ENCODE data around the gene ATOX1.

The ATOX1 gene

DNA sequence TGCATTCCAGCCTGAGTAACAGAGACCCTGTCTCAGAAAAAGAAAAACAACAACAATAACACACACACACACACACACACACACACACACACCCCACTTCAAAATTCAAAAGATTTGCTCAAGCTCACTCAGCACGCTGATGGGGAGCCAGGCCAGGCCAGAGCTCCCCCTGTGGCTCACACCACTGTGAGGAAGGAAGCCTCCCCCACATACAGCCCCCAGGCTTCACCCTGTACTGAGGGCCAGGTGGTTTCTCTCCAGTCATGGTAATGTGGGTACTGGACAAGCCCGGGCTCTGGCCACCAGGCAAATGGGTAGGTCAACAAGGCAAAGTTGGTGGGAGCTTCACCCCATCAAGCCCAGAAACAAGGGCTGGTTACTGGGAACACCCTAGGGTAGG is 19.0 kb downstream of the ATOX1 start:
- TF ChIP-seq, protein P1, sequence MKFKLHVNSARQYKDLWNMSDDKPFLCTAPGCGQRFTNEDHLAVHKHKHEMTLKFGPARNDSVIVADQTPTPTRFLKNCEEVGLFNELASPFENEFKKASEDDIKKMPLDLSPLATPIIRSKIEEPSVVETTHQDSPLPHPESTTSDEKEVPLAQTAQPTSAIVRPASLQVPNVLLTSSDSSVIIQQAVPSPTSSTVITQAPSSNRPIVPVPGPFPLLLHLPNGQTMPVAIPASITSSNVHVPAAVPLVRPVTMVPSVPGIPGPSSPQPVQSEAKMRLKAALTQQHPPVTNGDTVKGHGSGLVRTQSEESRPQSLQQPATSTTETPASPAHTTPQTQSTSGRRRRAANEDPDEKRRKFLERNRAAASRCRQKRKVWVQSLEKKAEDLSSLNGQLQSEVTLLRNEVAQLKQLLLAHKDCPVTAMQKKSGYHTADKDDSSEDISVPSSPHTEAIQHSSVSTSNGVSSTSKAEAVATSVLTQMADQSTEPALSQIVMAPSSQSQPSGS (tag by site-specific recombination; IDR thresholded peaks at IDR 0.05; ENCODE audit: low read depth): no peak
- TF ChIP-seq ZSCAN16 (tag by site-specific recombination; IDR thresholded peaks at IDR 0.05): no peak
- TF ChIP-seq, protein P2, sequence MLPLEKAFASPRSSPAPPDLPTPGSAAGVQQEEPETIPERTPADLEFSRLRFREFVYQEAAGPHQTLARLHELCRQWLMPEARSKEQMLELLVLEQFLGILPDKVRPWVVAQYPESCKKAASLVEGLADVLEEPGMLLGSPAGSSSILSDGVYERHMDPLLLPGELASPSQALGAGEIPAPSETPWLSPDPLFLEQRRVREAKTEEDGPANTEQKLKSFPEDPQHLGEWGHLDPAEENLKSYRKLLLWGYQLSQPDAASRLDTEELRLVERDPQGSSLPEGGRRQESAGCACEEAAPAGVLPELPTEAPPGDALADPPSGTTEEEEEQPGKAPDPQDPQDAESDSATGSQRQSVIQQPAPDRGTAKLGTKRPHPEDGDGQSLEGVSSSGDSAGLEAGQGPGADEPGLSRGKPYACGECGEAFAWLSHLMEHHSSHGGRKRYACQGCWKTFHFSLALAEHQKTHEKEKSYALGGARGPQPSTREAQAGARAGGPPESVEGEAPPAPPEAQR (tag by site-specific recombination; IDR thresholded peaks at IDR 0.05): no peak
- TF ChIP-seq ZNF211 (tag by site-specific recombination; IDR thresholded peaks at IDR 0.05; ENCODE audit: low read depth): no peak
- TF ChIP-seq ZNF138 (tag by site-specific recombination; IDR thresholded peaks at IDR 0.05; ENCODE audit: borderline replicate concordance): no peak
- no peak for TF ChIP-seq BCL11A (tag by site-specific recombination; IDR thresholded peaks at IDR 0.05; ENCODE audit: low read depth)
- no peak for TF ChIP-seq ZNF24 (tag by site-specific recombination; IDR thresholded peaks at IDR 0.05)
- TF ChIP-seq, protein P3, sequence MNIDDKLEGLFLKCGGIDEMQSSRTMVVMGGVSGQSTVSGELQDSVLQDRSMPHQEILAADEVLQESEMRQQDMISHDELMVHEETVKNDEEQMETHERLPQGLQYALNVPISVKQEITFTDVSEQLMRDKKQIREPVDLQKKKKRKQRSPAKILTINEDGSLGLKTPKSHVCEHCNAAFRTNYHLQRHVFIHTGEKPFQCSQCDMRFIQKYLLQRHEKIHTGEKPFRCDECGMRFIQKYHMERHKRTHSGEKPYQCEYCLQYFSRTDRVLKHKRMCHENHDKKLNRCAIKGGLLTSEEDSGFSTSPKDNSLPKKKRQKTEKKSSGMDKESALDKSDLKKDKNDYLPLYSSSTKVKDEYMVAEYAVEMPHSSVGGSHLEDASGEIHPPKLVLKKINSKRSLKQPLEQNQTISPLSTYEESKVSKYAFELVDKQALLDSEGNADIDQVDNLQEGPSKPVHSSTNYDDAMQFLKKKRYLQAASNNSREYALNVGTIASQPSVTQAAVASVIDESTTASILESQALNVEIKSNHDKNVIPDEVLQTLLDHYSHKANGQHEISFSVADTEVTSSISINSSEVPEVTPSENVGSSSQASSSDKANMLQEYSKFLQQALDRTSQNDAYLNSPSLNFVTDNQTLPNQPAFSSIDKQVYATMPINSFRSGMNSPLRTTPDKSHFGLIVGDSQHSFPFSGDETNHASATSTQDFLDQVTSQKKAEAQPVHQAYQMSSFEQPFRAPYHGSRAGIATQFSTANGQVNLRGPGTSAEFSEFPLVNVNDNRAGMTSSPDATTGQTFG (tag by site-specific recombination; IDR thresholded peaks at IDR 0.05; ENCODE audit: borderline replicate concordance): no peak
- TF ChIP-seq, protein P4, sequence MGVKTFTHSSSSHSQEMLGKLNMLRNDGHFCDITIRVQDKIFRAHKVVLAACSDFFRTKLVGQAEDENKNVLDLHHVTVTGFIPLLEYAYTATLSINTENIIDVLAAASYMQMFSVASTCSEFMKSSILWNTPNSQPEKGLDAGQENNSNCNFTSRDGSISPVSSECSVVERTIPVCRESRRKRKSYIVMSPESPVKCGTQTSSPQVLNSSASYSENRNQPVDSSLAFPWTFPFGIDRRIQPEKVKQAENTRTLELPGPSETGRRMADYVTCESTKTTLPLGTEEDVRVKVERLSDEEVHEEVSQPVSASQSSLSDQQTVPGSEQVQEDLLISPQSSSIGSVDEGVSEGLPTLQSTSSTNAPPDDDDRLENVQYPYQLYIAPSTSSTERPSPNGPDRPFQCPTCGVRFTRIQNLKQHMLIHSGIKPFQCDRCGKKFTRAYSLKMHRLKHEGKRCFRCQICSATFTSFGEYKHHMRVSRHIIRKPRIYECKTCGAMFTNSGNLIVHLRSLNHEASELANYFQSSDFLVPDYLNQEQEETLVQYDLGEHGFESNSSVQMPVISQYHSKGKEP (tag by site-specific recombination; IDR thresholded peaks at IDR 0.05): no peak
- Histone ChIP-seq H3K4me1 (ENCODE audit: control insufficient read depth, insufficient read depth, low read length) (peaks cover 2% of the 10 kb centered on the region; the same call in 1 of the 2 replicates), H3K9me3 (ENCODE audit: control insufficient read depth, insufficient read depth, low read depth, low read length) (no peaks in the 10 kb centered on the region), H3K4me3 (ENCODE audit: low read depth, low read length) (no peak overlapping the region), H3K27ac (ENCODE audit: extremely low read depth, low read depth, low read length) (no peak overlapping the region), H3K36me3 (ENCODE audit: control insufficient read depth in 2 of 2, insufficient read depth in 1 of 2, low read length in 2 of 2) (peaks cover 7 to 16% of the 10 kb centered on the region in 2 experiments)
- ChIA-PET CTCF (interaction anchor here (0.7 to 11.3 kb wide), 18 partner anchors 8 to 219 kb away, joined by 3 to 180 read pairs (median 5); partner anchors contain the start of gene G3BP1), POLR2A (interaction anchor here (1.0 kb wide), 1 partner anchor 19 kb away, joined by 3 read pairs; no protein-coding TSS in a partner anchor)

DNA sequence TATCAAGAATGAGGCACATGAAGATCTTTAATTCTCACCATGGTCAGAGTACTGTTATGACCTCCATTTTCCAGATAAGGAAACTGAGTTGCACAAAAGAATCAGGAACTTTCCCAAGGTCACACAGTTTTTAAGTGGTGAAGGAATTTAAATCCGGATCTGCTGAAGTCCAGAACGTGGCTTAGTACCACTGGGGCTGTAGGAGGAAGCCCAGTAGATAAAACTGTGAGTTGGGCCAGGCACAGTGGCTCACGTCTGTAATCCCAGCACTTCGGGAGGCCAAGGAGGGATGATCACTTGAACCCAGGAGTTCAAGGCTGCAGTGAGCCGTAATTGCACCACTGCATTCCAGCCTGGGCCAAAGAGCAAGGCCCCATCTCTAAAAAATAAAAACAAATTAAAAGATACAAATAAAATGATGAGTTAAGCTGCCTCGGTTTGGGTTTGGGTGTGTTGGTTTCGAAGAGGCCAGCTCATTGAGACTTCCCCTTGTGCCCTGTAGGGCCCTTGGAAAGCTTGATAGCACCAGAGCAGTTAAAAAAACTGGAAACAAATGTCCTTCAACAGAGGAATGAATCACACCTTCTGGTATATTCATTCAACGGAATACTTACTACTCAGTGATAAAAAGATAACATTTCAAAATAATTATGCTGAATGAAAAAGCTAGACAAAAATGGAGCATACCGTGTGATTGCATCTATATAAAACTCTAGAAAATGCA is 20.1 kb downstream of the ATOX1 start:
- peaks cover 3 to 5% of the 10 kb centered on the region in 2 experiments; a peak in 2 of 3 replicates for H3K36me3 ChIP-seq (ENCODE audit: control insufficient read depth in 2 of 2, insufficient read depth in 1 of 2, low read length in 2 of 2)
- no peak overlapping the region for H3K27ac ChIP-seq (ENCODE audit: extremely low read depth, low read depth, low read length)
- CTCF ChIA-PET: interaction anchor here (1.1 to 11.3 kb wide), 6 partner anchors 18 to 85 kb away, joined by 3 to 180 read pairs (median 42); partner anchors contain the start of gene G3BP1
- no peak overlapping the region for H3K4me3 ChIP-seq (ENCODE audit: low read depth, low read length)
- H3K4me1 ChIP-seq (ENCODE audit: control insufficient read depth, insufficient read depth, low read length): peaks cover 2% of the 10 kb centered on the region; the same call in 1 of the 2 replicates
- no peak for TF ChIP-seq ZNF175 (tag by site-specific recombination; IDR thresholded peaks at IDR 0.05)
- no peak for TF ChIP-seq ZNF571 (tag by site-specific recombination; IDR thresholded peaks at IDR 0.05)
- no peak for TF ChIP-seq ZNF555 (tag by site-specific recombination; conservative IDR thresholded peaks at IDR 0.05)
- no peak for TF ChIP-seq OVOL3 (tag by site-specific recombination; IDR thresholded peaks at IDR 0.05)
- TF ChIP-seq ZNF169 (tag by site-specific recombination; IDR thresholded peaks at IDR 0.05): no peak
- TF ChIP-seq ZNF266 (tag by site-specific recombination; IDR thresholded peaks at IDR 0.05; ENCODE audit: low read depth): no peak
- no peak for TF ChIP-seq ZEB2 (tag by site-specific recombination; IDR thresholded peaks at IDR 0.05)
- H3K9me3 ChIP-seq (ENCODE audit: control insufficient read depth, insufficient read depth, low read depth, low read length): no peaks in the 10 kb centered on the region
- POLR2A ChIA-PET: no interaction called here
